ENCODE data around the gene IFT88.

DNA sequence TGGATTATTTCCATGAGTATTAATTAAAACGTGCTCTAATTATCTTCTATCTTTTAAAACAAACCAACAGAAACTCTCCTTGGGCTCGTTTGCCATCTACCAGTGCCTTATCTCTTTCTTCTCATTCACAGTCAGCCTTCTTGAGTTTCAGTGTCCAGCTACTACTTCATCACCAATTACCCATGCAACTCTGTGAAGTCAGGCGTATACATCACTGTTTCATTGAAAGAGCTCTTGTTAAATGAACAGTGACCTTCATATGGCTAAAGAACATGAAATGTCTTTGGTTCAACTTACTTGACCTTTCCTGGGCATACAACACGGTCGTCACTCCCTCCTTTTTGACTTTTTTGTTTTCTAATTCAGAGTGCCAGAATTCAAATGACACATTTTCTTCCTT, 5.2 kb upstream of the IFT88 start:
- TF ChIP-seq, protein P1, sequence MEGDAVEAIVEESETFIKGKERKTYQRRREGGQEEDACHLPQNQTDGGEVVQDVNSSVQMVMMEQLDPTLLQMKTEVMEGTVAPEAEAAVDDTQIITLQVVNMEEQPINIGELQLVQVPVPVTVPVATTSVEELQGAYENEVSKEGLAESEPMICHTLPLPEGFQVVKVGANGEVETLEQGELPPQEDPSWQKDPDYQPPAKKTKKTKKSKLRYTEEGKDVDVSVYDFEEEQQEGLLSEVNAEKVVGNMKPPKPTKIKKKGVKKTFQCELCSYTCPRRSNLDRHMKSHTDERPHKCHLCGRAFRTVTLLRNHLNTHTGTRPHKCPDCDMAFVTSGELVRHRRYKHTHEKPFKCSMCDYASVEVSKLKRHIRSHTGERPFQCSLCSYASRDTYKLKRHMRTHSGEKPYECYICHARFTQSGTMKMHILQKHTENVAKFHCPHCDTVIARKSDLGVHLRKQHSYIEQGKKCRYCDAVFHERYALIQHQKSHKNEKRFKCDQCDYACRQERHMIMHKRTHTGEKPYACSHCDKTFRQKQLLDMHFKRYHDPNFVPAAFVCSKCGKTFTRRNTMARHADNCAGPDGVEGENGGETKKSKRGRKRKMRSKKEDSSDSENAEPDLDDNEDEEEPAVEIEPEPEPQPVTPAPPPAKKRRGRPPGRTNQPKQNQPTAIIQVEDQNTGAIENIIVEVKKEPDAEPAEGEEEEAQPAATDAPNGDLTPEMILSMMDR (conservative IDR thresholded peaks at IDR 0.05 in 1 of 2, IDR thresholded peaks at IDR 0.05 in 1 of 2; ENCODE audit: extremely low read depth in 1 of 2, insufficient read depth in 1 of 2, low read depth in 1 of 2, low read length in 2 of 2): no peak
- no peak for TF ChIP-seq EZH2 (IDR thresholded peaks at IDR 0.05; ENCODE audit: borderline replicate concordance, low read length)

Measured in mammary epithelial cell (primary cell).